ENCODE data around the gene LRMDA.

DNA sequence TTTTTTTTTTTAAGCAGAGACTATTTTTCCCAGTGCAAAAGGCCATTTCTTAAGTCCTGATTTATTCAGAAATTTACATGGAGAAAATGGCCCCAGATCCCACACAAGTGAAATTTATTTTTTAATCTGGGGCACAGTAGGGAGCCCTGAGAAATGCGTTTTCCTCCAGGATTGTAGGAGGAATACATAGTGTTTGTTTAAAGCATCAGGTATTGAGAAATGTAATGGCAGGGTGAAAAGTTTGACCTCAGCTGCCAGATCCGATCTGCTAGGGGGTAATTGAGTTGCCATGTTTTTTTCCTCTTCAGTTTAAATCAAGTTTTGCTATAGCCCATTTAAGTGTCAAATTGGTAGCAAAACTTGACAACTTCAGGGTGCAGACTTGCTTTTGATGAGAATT, 110.0 kb downstream of the LRMDA start:
- no peak for TF ChIP-seq POLR2A (IDR thresholded peaks at IDR 0.05)
- TF ChIP-seq, protein P1, sequence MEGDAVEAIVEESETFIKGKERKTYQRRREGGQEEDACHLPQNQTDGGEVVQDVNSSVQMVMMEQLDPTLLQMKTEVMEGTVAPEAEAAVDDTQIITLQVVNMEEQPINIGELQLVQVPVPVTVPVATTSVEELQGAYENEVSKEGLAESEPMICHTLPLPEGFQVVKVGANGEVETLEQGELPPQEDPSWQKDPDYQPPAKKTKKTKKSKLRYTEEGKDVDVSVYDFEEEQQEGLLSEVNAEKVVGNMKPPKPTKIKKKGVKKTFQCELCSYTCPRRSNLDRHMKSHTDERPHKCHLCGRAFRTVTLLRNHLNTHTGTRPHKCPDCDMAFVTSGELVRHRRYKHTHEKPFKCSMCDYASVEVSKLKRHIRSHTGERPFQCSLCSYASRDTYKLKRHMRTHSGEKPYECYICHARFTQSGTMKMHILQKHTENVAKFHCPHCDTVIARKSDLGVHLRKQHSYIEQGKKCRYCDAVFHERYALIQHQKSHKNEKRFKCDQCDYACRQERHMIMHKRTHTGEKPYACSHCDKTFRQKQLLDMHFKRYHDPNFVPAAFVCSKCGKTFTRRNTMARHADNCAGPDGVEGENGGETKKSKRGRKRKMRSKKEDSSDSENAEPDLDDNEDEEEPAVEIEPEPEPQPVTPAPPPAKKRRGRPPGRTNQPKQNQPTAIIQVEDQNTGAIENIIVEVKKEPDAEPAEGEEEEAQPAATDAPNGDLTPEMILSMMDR (IDR thresholded peaks at IDR 0.05): no peak
